HepG2 (cell line): ENCODE results near the gene BMERB1. TPM values are rescaled to one million over a fixed set of nuclear protein-coding genes. Genes with fewer than 3 reads are reported as not detected.
A peak's percentile ranks its signal among the peaks of the same experiment; 100 is the strongest.

Experiments
- ATAC-seq: fragments of 200-7000 bp; cut with Tn5 transposase; 3 replicates; pipeline ENCODE4 v1.9.1; 2020; ENCODE audit warnings: mild to moderate bottlenecking, moderate library complexity
- BruUV-seq: library from RNA; stranded (reverse); fragments of 400-500 nt; replicated peaks from 2 replicates; lab custom pipeline; 2021; lab: Mats Ljungman, UMichigan
- CTCF ChIA-PET: fragments of 300-600 bp; formaldehyde crosslinking; extraction: SDS; loops from one replicate; lab custom pipeline; 2021; ENCODE audit warnings: low total read pairs, inconsistent platforms, low intra/inter-chr PET ratio; lab: Yijun Ruan, JAX
- POLR2A ChIA-PET: fragments of 350-600 bp; sonication (Branson Sonifier 250); formaldehyde crosslinking; loops from one replicate; lab custom pipeline; 2020; ENCODE audit warnings: antibody characterized with exemption, inconsistent platforms; lab: Yijun Ruan, JAX
- DNase-seq: peaks from one replicate; pipeline ENCODE4 v3.0.0-alpha.2; 2015; ENCODE audit warnings: low spot score
- FAIRE-seq: peaks from 3 replicates; lab custom pipeline; 2011; peaks lifted over from hg19 to GRCh38; lab: Jason Lieb, UNC
- H2AFZ ChIP-seq: one replicate; pipeline ENCODE4 v1.6.1; 2011; ENCODE audit warnings: low read length, inconsistent platforms
- H3K27ac ChIP-seq: fragments of 300-600 bp; 3 replicates; pipeline ENCODE4 v1.8.0; 2011; ENCODE audit warnings: mixed run types, mild to moderate bottlenecking, mixed read lengths, low read length, inconsistent platforms; ENCODE audit not compliant: insufficient read depth; ENCODE audit errors: extremely low read length
- H3K27me3 ChIP-seq, 2 experiments: fragments of 200-600 bp in 1 of 2; 2 replicates in 1 of 2; 3 replicates in 1 of 2; pipeline versions ENCODE4 v1.6.0 to v1.8.0; 2011; ENCODE audit warnings: low read length in 2 of 2, mild to moderate bottlenecking in 2 of 2, moderate library complexity in 2 of 2, inconsistent platforms in 1 of 2; ENCODE audit not compliant: insufficient read depth in 2 of 2, control insufficient read depth in 1 of 2
- H3K36me3 ChIP-seq, 2 experiments: fragments of 200-600 bp in 1 of 2; replicated peaks in 1 of 2; 2 replicates in 1 of 2; 3 replicates in 1 of 2; pipeline versions ENCODE4 v1.5.1 to v1.8.0; 2011; ENCODE audit warnings: low read length in 2 of 2, inconsistent platforms in 1 of 2; ENCODE audit not compliant: insufficient read depth in 2 of 2, control insufficient read depth in 1 of 2
- H3K4me1 ChIP-seq: 2 replicates; pipeline ENCODE4 v1.5.1; 2012; ENCODE audit warnings: low read length, inconsistent platforms; ENCODE audit not compliant: insufficient read depth
- H3K4me2 ChIP-seq: 2 replicates; pipeline ENCODE4 v1.6.0; 2011; ENCODE audit warnings: low read depth, low read length, inconsistent platforms
- H3K4me3 ChIP-seq, 3 experiments: fragments of 200-600 bp in 1 of 3; sonication (generic), shearing (Covaris generic) in 1 of 3; replicated peaks in 1 of 3; 2 replicates each; pipeline ENCODE4 v1.5.1; 2011 to 2016; ENCODE audit warnings: low read length in 3 of 3, inconsistent platforms in 2 of 3, low read depth in 2 of 3, mild to moderate bottlenecking in 2 of 3, control low read depth in 1 of 3, mixed read lengths in 1 of 3; ENCODE audit not compliant: insufficient read depth in 1 of 3
- H3K79me2 ChIP-seq: one replicate; pipeline ENCODE4 v1.6.1; 2011; ENCODE audit warnings: low read length, inconsistent platforms; ENCODE audit not compliant: insufficient read depth
- H3K9ac ChIP-seq: 2 replicates; pipeline ENCODE4 v1.6.0; 2011; ENCODE audit warnings: mild to moderate bottlenecking, low read depth, low read length, inconsistent platforms; ENCODE audit not compliant: insufficient read depth
- H3K9me3 ChIP-seq: 2 replicates; pipeline ENCODE4 v1.5.1; 2012; ENCODE audit warnings: mild to moderate bottlenecking, low read length
- H4K20me1 ChIP-seq: 2 replicates; pipeline ENCODE4 v1.6.0; 2011; ENCODE audit warnings: inconsistent platforms, mild to moderate bottlenecking, low read length, moderate library complexity; ENCODE audit not compliant: insufficient read depth
- HNF1B ChIP-seq: sonication (generic); formaldehyde crosslinking; IDR thresholded peaks from 2 replicates; pipeline ENCODE4 v1.5.1; 2020; ENCODE audit warnings: mild to moderate bottlenecking, moderate library complexity, missing genetic modification reagents
- MTA3 ChIP-seq: sonication (generic); formaldehyde crosslinking; IDR thresholded peaks from 2 replicates; pipeline ENCODE4 v1.4.0; 2020; ENCODE audit warnings: missing genetic modification reagents
- TERF1 ChIP-seq: sonication (generic); formaldehyde crosslinking; IDR thresholded peaks from 2 replicates; pipeline ENCODE4 v1.8.0; 2022; ENCODE audit warnings: mild to moderate bottlenecking, missing genetic modification reagents, moderate library complexity
- ZNF703 ChIP-seq: sonication (generic); formaldehyde crosslinking; IDR thresholded peaks from 2 replicates; pipeline ENCODE4 v1.5.1; 2020; ENCODE audit warnings: missing genetic modification reagents, mild to moderate bottlenecking, moderate library complexity, borderline replicate concordance
- ZNF747 ChIP-seq: sonication (generic); formaldehyde crosslinking; IDR thresholded peaks from 2 replicates; pipeline ENCODE4 v1.8.1; 2023; ENCODE audit warnings: missing genetic modification reagents, mild to moderate bottlenecking, borderline replicate concordance
- WGBS: methylation state at CpG from one replicate; pipeline ENCODE4 v1.1.6; 2017; ENCODE audit warnings: low lambda C conversion rate; 5-methylcytosine and 5-hydroxymethylcytosine counted together
- in situ Hi-C: cut with HindIII; loops from 2 replicates; pipeline ENCODE4 v1.10.0; 2017; ENCODE audit warnings: low pct_unique_long_range_greater_than_20kb; ENCODE audit not compliant: extremely low pct_ligation_motif_present
- intact Hi-C: fragments of 100-400 bp; cut with micrococcal nuclease; formaldehyde crosslinking; loops from one replicate; pipeline ENCODE4 v1.10.0; 2022; ENCODE audit not compliant: unreplicated experiment
- polyA plus RNA-seq, 8 experiments: library from polyadenylated mRNA; depleted of rRNA in 3 of 8; stranded (reverse) in 7 of 8; unstranded in 1 of 8; fragments of >200 nt; fragmentation: Illumina TruSeq in 4 of 8; extraction: Trizol in 4 of 8; gene quantifications; 2 replicates each; pipeline versions ENCODE4 v1.2.1 to v1.2.3, GENCODE V29; 2011 to 2016; ENCODE audit warnings: low read depth in 4 of 8, missing spikeins in 1 of 8, mixed read lengths in 1 of 8; ENCODE audit not compliant: insufficient read depth in 1 of 8
- total RNA-seq, 5 experiments: library from RNA; depleted of rRNA; stranded (reverse); fragments of >200 nt; fragmentation: Illumina TruSeq; extraction: Trizol; gene quantifications; 2 replicates each; pipeline ENCODE4 v1.2.3, GENCODE V29; 2016; ENCODE audit warnings: low read depth in 1 of 5
- TF ChIP-seq, protein P1 (sequence below): IDR thresholded peaks from 2 replicates; pipeline ENCODE4 v1.6.1; 2016; ENCODE audit warnings: mild to moderate bottlenecking, missing biosample characterization, missing genetic modification reagents

BMERB1 gene
- total and polyA plus RNA-seq, 2 of the 13 experiments (the other 11 are each of a cell fraction or from before 2014, with no cell fraction given): 1.4 TPM

GRCh38 chr16:15599303-15600070 is 165.1 kb downstream of the BMERB1 start:
- no TSS peak for BruUV-seq
- FAIRE-seq (no peak), DNase-seq (no peak), ATAC-seq (no peak)
- H3K4me3 ChIP-seq: no peak overlapping the region
- H2AFZ ChIP-seq: no peak overlapping the region
- in situ Hi-C loops: no loop called here
- H3K27ac ChIP-seq: no peak overlapping the region
- peaks cover 6% of the 10 kb centered on the region for H3K4me1 ChIP-seq
- POLR2A ChIA-PET: interaction anchor here (1.0 to 2.0 kb wide), 2 partner anchors 9 to 43 kb away, joined by 5 read pairs; partner anchors contain the start of gene MARF1
- H3K9me3 ChIP-seq: no peaks in the 10 kb centered on the region
- no peak overlapping the region for H3K4me2 ChIP-seq
- no peaks in the 10 kb centered on the region for H4K20me1 ChIP-seq
- H3K27me3 ChIP-seq: no peaks in the 10 kb centered on the region
- peaks cover 46 to 86% of the 10 kb centered on the region in 2 experiments for H3K36me3 ChIP-seq
- no peak overlapping the region for H3K9ac ChIP-seq
- CTCF ChIA-PET: no interaction called here
- 93% methylated on average over 21 of the region's 21 CpGs for WGBS
- TF ChIP-seq TERF1 (CRISPR knock-in tag) (no peak), MTA3 (CRISPR knock-in tag) (no peak), ZNF703 (0 out of 2 replicates have a peak, but pooled peaks have one; percentile 23), HNF1B (CRISPR knock-in tag) (no peak), ZNF747 (CRISPR knock-in tag) (no peak)
- TF ChIP-seq, protein P1, sequence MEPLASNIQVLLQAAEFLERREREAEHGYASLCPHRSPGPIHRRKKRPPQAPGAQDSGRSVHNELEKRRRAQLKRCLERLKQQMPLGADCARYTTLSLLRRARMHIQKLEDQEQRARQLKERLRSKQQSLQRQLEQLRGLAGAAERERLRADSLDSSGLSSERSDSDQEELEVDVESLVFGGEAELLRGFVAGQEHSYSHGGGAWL: no peak
- intact Hi-C loops: no loop called here
- no peaks in the 10 kb centered on the region for H3K79me2 ChIP-seq
